IMR-90 (cell line): ENCODE data around the gene CST7.

Experiments
- BHLHE40 ChIP-seq: fragments of 150-350 bp; IDR thresholded peaks from 2 replicates; pipeline ENCODE4 v1.6.1; 2016; ENCODE audit warnings: mild to moderate bottlenecking, low read depth, low read length
- CEBPB ChIP-seq: IDR thresholded peaks from 2 replicates; pipeline ENCODE4 v1.6.1; 2012; ENCODE audit warnings: low read depth, low read length, improper control_type of control experiment
- CTCF ChIP-seq: conservative IDR thresholded peaks from 2 replicates; pipeline ENCODE4 v1.5.1; 2012; ENCODE audit warnings: mild to moderate bottlenecking, low read depth, low read length, improper control_type of control experiment
- ELK1 ChIP-seq: fragments of 150-350 bp; IDR thresholded peaks from 2 replicates; pipeline ENCODE4 v1.6.1; 2016; ENCODE audit warnings: low read depth, mild to moderate bottlenecking, low read length, moderate library complexity, borderline replicate concordance
- FOS ChIP-seq: fragments of 150-350 bp; IDR thresholded peaks from 2 replicates; pipeline ENCODE4 v1.6.1; 2016; ENCODE audit warnings: low read depth, low read length
- MAFK ChIP-seq: IDR thresholded peaks from 2 replicates; pipeline ENCODE4 v1.6.1; 2012; ENCODE audit warnings: low read depth, low read length, improper control_type of control experiment
- MXI1 ChIP-seq: IDR thresholded peaks from 2 replicates; pipeline ENCODE4 v1.6.1; 2012; ENCODE audit warnings: low read depth, mild to moderate bottlenecking, low read length, moderate library complexity, borderline replicate concordance
- POLR2A ChIP-seq: IDR thresholded peaks from 2 replicates; pipeline ENCODE4 v1.6.1; 2012; ENCODE audit warnings: mild to moderate bottlenecking, low read depth, low read length
- RAD21 ChIP-seq: IDR thresholded peaks from 2 replicates; pipeline ENCODE4 v1.6.1; 2012; ENCODE audit warnings: low read length, improper control_type of control experiment
- RCOR1 ChIP-seq: IDR thresholded peaks from 2 replicates; pipeline ENCODE4 v1.6.1; 2012; ENCODE audit warnings: mild to moderate bottlenecking, low read length, improper control_type of control experiment; ENCODE audit not compliant: insufficient replicate concordance
- RFX5 ChIP-seq: IDR thresholded peaks from 2 replicates; pipeline ENCODE4 v1.8.0; 2012; ENCODE audit warnings: low read depth, mild to moderate bottlenecking, low read length, moderate library complexity
- SMC3 ChIP-seq: fragments of 150-350 bp; IDR thresholded peaks from 2 replicates; pipeline ENCODE4 v1.6.1; 2016; ENCODE audit warnings: low read depth, mild to moderate bottlenecking, antibody characterized with exemption, low read length, moderate library complexity

GRCh38 chr20:24939036-24939435, 10.0 kb upstream of the CST7 start:
- no peak for TF ChIP-seq POLR2A
- TF ChIP-seq CTCF, result no peak
- TF ChIP-seq RFX5, result no peak
- no peak for TF ChIP-seq RCOR1
- no peak for TF ChIP-seq MAFK
- TF ChIP-seq SMC3, result no peak
- no peak for TF ChIP-seq MXI1
- TF ChIP-seq CEBPB, result no peak
- no peak for TF ChIP-seq RAD21
- TF ChIP-seq ELK1, result no peak
- TF ChIP-seq BHLHE40, result no peak
- no peak for TF ChIP-seq FOS
